Karpas-422 (cell line): Measurements from ENCODE around the gene GSS. TPM values are rescaled to one million over a fixed set of nuclear protein-coding genes. Genes with fewer than 3 reads are reported as not detected.

ENCODE experiments used
- DNase-seq: peaks from one replicate; pipeline ENCODE4 v3.0.0-alpha.2; 2015
- H2AFZ ChIP-seq: fragments of 200-600 bp; sonication (generic); 2 replicates; pipeline ENCODE4 v1.6.1; 2014; ENCODE audit warnings: antibody characterized with exemption, low read length, mixed read lengths
- H3K27ac ChIP-seq: fragments of 200-600 bp; sonication (generic); 2 replicates; pipeline ENCODE4 v1.5.1; 2014; ENCODE audit warnings: mild to moderate bottlenecking, low read length, moderate library complexity
- H3K27me3 ChIP-seq: fragments of 200-600 bp; sonication (generic); 2 replicates; pipeline ENCODE4 v1.6.1; 2014; ENCODE audit warnings: low read length, mixed read lengths
- H3K36me3 ChIP-seq: fragments of 200-600 bp; sonication (generic); 2 replicates; pipeline ENCODE4 v1.6.1; 2014; ENCODE audit warnings: low read length, mixed read lengths; ENCODE audit not compliant: insufficient read depth
- H3K4me1 ChIP-seq: fragments of 200-600 bp; sonication (generic); 2 replicates; pipeline ENCODE4 v1.6.1; 2014; ENCODE audit warnings: mild to moderate bottlenecking, low read length, mixed read lengths
- H3K4me2 ChIP-seq: fragments of 200-600 bp; sonication (generic); 2 replicates; pipeline ENCODE4 v1.6.1; 2014; ENCODE audit warnings: low read length, low read depth, mild to moderate bottlenecking; ENCODE audit not compliant: poor library complexity, severe bottlenecking
- H3K4me3 ChIP-seq: fragments of 200-600 bp; sonication (generic); 2 replicates; pipeline ENCODE4 v1.5.1; 2014; ENCODE audit warnings: mild to moderate bottlenecking, antibody characterized with exemption, low read length, mixed read lengths
- H3K79me2 ChIP-seq: fragments of 200-600 bp; sonication (generic); 2 replicates; pipeline ENCODE4 v1.6.1; 2014; ENCODE audit warnings: mild to moderate bottlenecking, low read length, mixed read lengths
- H3K9ac ChIP-seq: fragments of 200-600 bp; sonication (generic); 2 replicates; pipeline ENCODE4 v1.6.0; 2014; ENCODE audit warnings: low read length
- H3K9me2 ChIP-seq: fragments of 200-600 bp; sonication (generic), shearing (Covaris generic); replicated peaks from 2 replicates; pipeline ENCODE4 v1.6.0; 2014; ENCODE audit warnings: mild to moderate bottlenecking, low read length, moderate library complexity; ENCODE audit not compliant: insufficient read depth
- H3K9me3 ChIP-seq: fragments of 300-700, 200-600 bp; sonication (generic); 2 replicates; pipeline ENCODE4 v1.6.1; 2014; ENCODE audit warnings: low read length, mixed read lengths
- H4K20me1 ChIP-seq: fragments of 200-600 bp; sonication (generic); 2 replicates; pipeline ENCODE4 v1.6.1; 2014; ENCODE audit warnings: mild to moderate bottlenecking, antibody characterized with exemption, low read length, low read depth; ENCODE audit not compliant: insufficient read depth
- total RNA-seq: library from RNA; depleted of rRNA; stranded (reverse); fragments of >200 nt; shearing (Covaris generic); gene quantifications from 2 replicates; pipeline ENCODE4 v1.2.3, GENCODE V29; 2014; ENCODE audit warnings: low replicate concordance

Gene GSS
- total RNA-seq, 1 experiment from 2014 or later, result 24.7 TPM

- Histone ChIP-seq H3K4me1 (peaks cover 26% of the 10 kb centered on the region), H3K36me3 (peaks cover 7% of the 10 kb centered on the region; the same call in 1 of the 2 replicates), H3K4me2 (no peak overlapping the region), H3K9ac (no peak overlapping the region), H4K20me1 (no peaks in the 10 kb centered on the region), H3K9me3 (no peaks in the 10 kb centered on the region), H3K9me2 (no peaks in the 10 kb centered on the region), H3K79me2 (no peaks in the 10 kb centered on the region), H3K4me3 (no peak overlapping the region), H3K27me3 (no peaks in the 10 kb centered on the region), H2AFZ (no peak overlapping the region), H3K27ac (no peak overlapping the region)
- DNase-seq, result no peak
Observed at GRCh38 chr20:34948030-34948429, 7.6 kb downstream of the GSS start.

- Histone ChIP-seq H3K27me3 (no peaks in the 10 kb centered on the region), H3K4me3 (no peak overlapping the region), H3K27ac (no peak overlapping the region), H3K9ac (no peak overlapping the region), H3K36me3 (peaks cover 8% of the 10 kb centered on the region; the same call in 1 of the 2 replicates), H2AFZ (no peak overlapping the region), H3K4me1 (peaks cover 26% of the 10 kb centered on the region), H3K9me2 (no peaks in the 10 kb centered on the region), H3K4me2 (no peak overlapping the region), H3K79me2 (no peaks in the 10 kb centered on the region), H3K9me3 (no peaks in the 10 kb centered on the region), H4K20me1 (no peaks in the 10 kb centered on the region)
- no peak for DNase-seq
Observed at GRCh38 chr20:34947336-34947735, 8.3 kb downstream of the GSS start.

- Histone ChIP-seq H3K9me2 (no peaks in the 10 kb centered on the region), H3K4me1 (peaks cover 21% of the 10 kb centered on the region), H3K27me3 (no peaks in the 10 kb centered on the region), H3K9me3 (no peaks in the 10 kb centered on the region), H3K27ac (no peak overlapping the region), H3K36me3 (peaks cover 10% of the 10 kb centered on the region; the same call in 1 of the 2 replicates), H3K9ac (no peak overlapping the region), H2AFZ (no peak overlapping the region), H3K4me2 (no peak overlapping the region), H3K4me3 (no peak overlapping the region), H4K20me1 (no peaks in the 10 kb centered on the region), H3K79me2 (no peaks in the 10 kb centered on the region)
- no peak for DNase-seq
Observed at GRCh38 chr20:34946661-34947060, 8.9 kb downstream of the GSS start.

- no peak overlapping the region for H3K4me3 ChIP-seq
- no peak overlapping the region for H3K9ac ChIP-seq
- no peaks in the 10 kb centered on the region for H4K20me1 ChIP-seq
- peaks cover 11% of the 10 kb centered on the region; the same call in 1 of the 2 replicates for H3K36me3 ChIP-seq
- no peak overlapping the region for H3K27ac ChIP-seq
- no peaks in the 10 kb centered on the region for H3K79me2 ChIP-seq
- no peak for DNase-seq
- H3K9me2 ChIP-seq, result no peaks in the 10 kb centered on the region
- H2AFZ ChIP-seq, result no peak overlapping the region
- H3K27me3 ChIP-seq, result no peaks in the 10 kb centered on the region
- H3K4me2 ChIP-seq, result no peak overlapping the region
- peaks cover 10% of the 10 kb centered on the region for H3K4me1 ChIP-seq
- H3K9me3 ChIP-seq, result no peaks in the 10 kb centered on the region
Observed at GRCh38 chr20:34945315-34946077, 10.1 kb downstream of the GSS start.

GRCh38 chr20:34943808-34944567 lies 11.6 kb downstream of the GSS start:
- peaks cover 9% of the 10 kb centered on the region; the same call in 1 of the 2 replicates for H3K36me3 ChIP-seq
- DNase-seq, result no peak
- no peaks in the 10 kb centered on the region for H3K9me2 ChIP-seq
- H3K4me1 ChIP-seq, result peaks cover 10% of the 10 kb centered on the region
- no peak overlapping the region for H3K4me3 ChIP-seq
- H3K27me3 ChIP-seq, result no peaks in the 10 kb centered on the region
- H3K9ac ChIP-seq, result no peak overlapping the region
- no peaks in the 10 kb centered on the region for H3K9me3 ChIP-seq
- no peak overlapping the region for H2AFZ ChIP-seq
- H3K79me2 ChIP-seq, result no peaks in the 10 kb centered on the region
- no peak overlapping the region for H3K4me2 ChIP-seq
- peak overlapping the region; percentile 34; the same call in 1 of the 2 replicates for H3K27ac ChIP-seq
- no peaks in the 10 kb centered on the region for H4K20me1 ChIP-seq

GRCh38 chr20:34942301-34942700 lies 13.3 kb downstream of the GSS start:
- Histone ChIP-seq H3K4me3 (no peak overlapping the region), H3K27me3 (no peaks in the 10 kb centered on the region), H3K9me3 (no peaks in the 10 kb centered on the region), H3K4me1 (peaks cover 10% of the 10 kb centered on the region), H3K4me2 (no peak overlapping the region), H3K9me2 (no peaks in the 10 kb centered on the region), H3K79me2 (no peaks in the 10 kb centered on the region), H3K36me3 (peaks cover 9% of the 10 kb centered on the region; the same call in 1 of the 2 replicates), H2AFZ (no peak overlapping the region), H4K20me1 (no peaks in the 10 kb centered on the region), H3K27ac (no peak overlapping the region), H3K9ac (no peak overlapping the region)
- no peak for DNase-seq

- DNase-seq, result no peak
- Histone ChIP-seq H3K27me3 (no peaks in the 10 kb centered on the region), H3K9ac (no peak overlapping the region), H2AFZ (no peak overlapping the region), H3K9me3 (no peaks in the 10 kb centered on the region), H3K4me3 (no peak overlapping the region), H4K20me1 (no peaks in the 10 kb centered on the region), H3K36me3 (peaks cover 9% of the 10 kb centered on the region; the same call in 1 of the 2 replicates), H3K79me2 (no peaks in the 10 kb centered on the region), H3K4me1 (peaks cover 4% of the 10 kb centered on the region), H3K4me2 (no peak overlapping the region), H3K27ac (no peak overlapping the region), H3K9me2 (no peaks in the 10 kb centered on the region)
Observed at GRCh38 chr20:34941226-34941625, 14.4 kb downstream of the GSS start.

GRCh38 chr20:34940081-34940481 lies 15.5 kb downstream of the GSS start:
- Histone ChIP-seq H3K4me3 (no peak overlapping the region), H3K9ac (no peak overlapping the region), H3K36me3 (peaks cover 9% of the 10 kb centered on the region; the same call in 1 of the 2 replicates), H2AFZ (no peak overlapping the region), H3K9me3 (no peaks in the 10 kb centered on the region), H4K20me1 (no peaks in the 10 kb centered on the region), H3K4me2 (no peak overlapping the region), H3K9me2 (no peaks in the 10 kb centered on the region), H3K27ac (no peak overlapping the region), H3K27me3 (no peaks in the 10 kb centered on the region), H3K4me1 (no peaks in the 10 kb centered on the region), H3K79me2 (no peaks in the 10 kb centered on the region)
- no peak for DNase-seq
